Right atrium auricular region (tissue), 2 donors: ENCODE data around the gene CHAD. TPM values are rescaled to one million over a fixed set of nuclear protein-coding genes. Genes with fewer than 3 reads are reported as not detected.
"Not testable (repeated sequence)": the region's sequence is repeated elsewhere in the genome, so short reads cannot be mapped to it uniquely, and the experiment has no call there.

Experiments used
- DNase-seq: peaks from one replicate; pipeline ENCODE4 v3.0.0-alpha.2; 2019; ENCODE audit warnings: low spot score
- H3K27ac ChIP-seq, 2 donors: fragments of 200-600 bp; sonication (generic); 1 replicate in 1 of 2; 2 replicates in 1 of 2; pipeline ENCODE4 v1.5.1; 2016 to 2019
- H3K27me3 ChIP-seq, 2 donors: fragments of 200-600 bp; sonication (generic); one replicate each; pipeline versions ENCODE4 v1.5.1 to v1.6.0; 2017 to 2019
- H3K36me3 ChIP-seq: fragments of 200-600 bp; sonication (generic); one replicate; pipeline ENCODE4 v1.5.1; 2016
- H3K4me1 ChIP-seq, 2 donors: fragments of 200-600 bp; sonication (generic); one replicate each; pipeline versions ENCODE4 v1.5.1 to v1.6.0; 2017 to 2019
- H3K4me3 ChIP-seq, 2 donors: fragments of 200-600 bp; sonication (generic); 1 replicate in 1 of 2; 2 replicates in 1 of 2; pipeline ENCODE4 v1.5.1; 2017 to 2019; ENCODE audit warnings: mild to moderate bottlenecking in 1 of 2, moderate library complexity in 1 of 2
- H3K9me3 ChIP-seq, 2 donors: fragments of 200-600 bp; sonication (generic); one replicate each; pipeline ENCODE4 v1.5.1; 2019
- total RNA-seq, 2 donors: library from RNA; depleted of rRNA; stranded (reverse); fragments of >200 nt; gene quantifications; one replicate each; pipeline ENCODE4 v1.1.0, GENCODE V29; 2016
- TF ChIP-seq, protein P1 (sequence below), 2 donors: fragments of 200-600 bp; sonication (generic); IDR thresholded peaks; one replicate each; pipeline ENCODE4 v1.5.1; 2019; ENCODE audit warnings: antibody characterized with exemption in 2 of 2

The CHAD gene
- total RNA-seq, 2 donors from 2014 or later, result 0.70 TPM; not detected in 1

DNA sequence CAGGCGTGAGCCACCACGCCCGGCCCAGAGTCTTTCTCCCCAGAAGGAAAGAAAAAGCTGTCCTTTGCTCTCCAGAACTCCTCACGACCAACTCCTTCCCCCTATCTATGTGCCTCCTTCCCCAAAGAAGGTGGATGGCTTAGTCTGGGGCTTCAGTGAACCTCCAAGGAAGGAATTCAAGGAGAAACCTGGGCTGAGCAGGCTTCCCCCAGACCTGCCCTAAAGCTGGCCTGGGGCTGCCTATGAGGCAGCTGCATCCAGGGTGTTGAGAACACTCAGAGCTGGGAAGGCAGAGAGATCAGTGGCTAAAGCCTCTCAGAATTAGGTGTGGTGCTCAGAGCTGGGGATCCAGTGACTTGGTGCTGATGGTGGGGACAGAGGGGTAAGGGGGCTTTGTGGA is 38.9 kb downstream of the CHAD start:
- Histone ChIP-seq H3K27me3 (no peaks in the 10 kb centered on the region), H3K27ac (no peak overlapping the region), H3K4me3 (no peak overlapping the region), H3K4me1 (peaks cover 0 to 37% of the 10 kb centered on the region in 2 donors), H3K36me3 (no peaks in the 10 kb centered on the region), H3K9me3 (no peaks in the 10 kb centered on the region)
- no peak for DNase-seq
- TF ChIP-seq, protein P1, sequence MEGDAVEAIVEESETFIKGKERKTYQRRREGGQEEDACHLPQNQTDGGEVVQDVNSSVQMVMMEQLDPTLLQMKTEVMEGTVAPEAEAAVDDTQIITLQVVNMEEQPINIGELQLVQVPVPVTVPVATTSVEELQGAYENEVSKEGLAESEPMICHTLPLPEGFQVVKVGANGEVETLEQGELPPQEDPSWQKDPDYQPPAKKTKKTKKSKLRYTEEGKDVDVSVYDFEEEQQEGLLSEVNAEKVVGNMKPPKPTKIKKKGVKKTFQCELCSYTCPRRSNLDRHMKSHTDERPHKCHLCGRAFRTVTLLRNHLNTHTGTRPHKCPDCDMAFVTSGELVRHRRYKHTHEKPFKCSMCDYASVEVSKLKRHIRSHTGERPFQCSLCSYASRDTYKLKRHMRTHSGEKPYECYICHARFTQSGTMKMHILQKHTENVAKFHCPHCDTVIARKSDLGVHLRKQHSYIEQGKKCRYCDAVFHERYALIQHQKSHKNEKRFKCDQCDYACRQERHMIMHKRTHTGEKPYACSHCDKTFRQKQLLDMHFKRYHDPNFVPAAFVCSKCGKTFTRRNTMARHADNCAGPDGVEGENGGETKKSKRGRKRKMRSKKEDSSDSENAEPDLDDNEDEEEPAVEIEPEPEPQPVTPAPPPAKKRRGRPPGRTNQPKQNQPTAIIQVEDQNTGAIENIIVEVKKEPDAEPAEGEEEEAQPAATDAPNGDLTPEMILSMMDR (IDR thresholded peaks at IDR 0.05), result no peak

DNA sequence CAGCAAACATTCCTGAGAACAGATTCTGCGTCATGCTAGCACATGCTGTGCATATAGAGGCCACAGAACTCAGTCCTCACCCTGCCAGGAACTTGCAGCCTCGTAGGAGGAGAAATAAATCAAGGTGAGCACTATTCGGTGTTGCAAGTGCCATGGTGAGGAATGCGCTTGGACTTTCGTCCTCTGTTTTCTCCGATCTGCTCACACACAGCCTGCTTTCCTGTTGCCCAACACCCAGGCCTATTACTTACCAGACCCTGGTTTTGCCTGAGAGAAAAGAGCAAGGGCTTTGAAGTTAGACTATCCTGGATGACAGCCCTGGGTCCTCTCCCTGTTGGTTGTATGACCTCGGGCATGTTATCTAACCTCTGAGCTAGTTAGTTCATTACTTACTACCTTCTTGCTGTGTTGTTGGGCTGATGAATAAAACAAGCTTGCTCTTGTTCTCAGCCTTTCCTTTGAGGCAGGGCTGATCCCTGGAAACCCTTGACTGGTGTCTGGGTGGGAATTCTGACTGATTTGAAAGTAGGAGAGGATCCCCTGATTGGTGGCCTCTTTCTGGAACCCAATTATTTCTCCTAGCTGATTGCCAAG is 39.8 kb downstream of the CHAD start:
- H3K9me3 ChIP-seq, result no peaks in the 10 kb centered on the region
- peak overlapping the region in 1 of 2 donors; percentile 15 for H3K27ac ChIP-seq
- no peak for DNase-seq
- no peaks in the 10 kb centered on the region for H3K36me3 ChIP-seq
- TF ChIP-seq, protein P1 (IDR thresholded peaks at IDR 0.05), result no peak
- H3K4me1 ChIP-seq, result peaks cover 0 to 44% of the 10 kb centered on the region in 2 donors
- H3K27me3 ChIP-seq, result no peaks in the 10 kb centered on the region
- no peak overlapping the region for H3K4me3 ChIP-seq

DNA sequence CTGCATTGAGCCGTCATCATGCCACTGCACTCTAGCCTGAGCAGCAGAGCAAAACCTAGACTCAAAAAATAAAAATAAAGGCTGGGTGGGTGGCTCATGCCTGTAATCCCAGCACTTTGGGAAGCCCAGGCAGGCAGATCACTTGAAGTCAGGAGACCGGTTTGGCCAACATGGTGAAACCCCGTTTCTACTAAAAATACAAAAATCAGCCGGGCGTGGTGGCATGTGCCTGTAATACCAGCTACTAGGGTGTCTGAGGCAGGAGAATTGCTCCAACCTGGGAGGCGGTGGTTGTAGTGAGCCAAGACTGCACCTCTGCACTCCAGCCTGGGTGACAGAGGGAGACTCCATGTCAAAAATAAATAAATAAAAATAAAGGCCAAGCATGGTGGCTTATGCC is 40.6 kb downstream of the CHAD start:
- not testable (repeated sequence) for H3K9me3 ChIP-seq, H3K36me3 ChIP-seq, H3K4me3 ChIP-seq, H3K27me3 ChIP-seq, DNase-seq
- H3K4me1 ChIP-seq, result peaks cover 0 to 44% of the 10 kb centered on the region in 2 donors
- peak overlapping the region; percentile 86 to 92 for H3K27ac ChIP-seq

DNA sequence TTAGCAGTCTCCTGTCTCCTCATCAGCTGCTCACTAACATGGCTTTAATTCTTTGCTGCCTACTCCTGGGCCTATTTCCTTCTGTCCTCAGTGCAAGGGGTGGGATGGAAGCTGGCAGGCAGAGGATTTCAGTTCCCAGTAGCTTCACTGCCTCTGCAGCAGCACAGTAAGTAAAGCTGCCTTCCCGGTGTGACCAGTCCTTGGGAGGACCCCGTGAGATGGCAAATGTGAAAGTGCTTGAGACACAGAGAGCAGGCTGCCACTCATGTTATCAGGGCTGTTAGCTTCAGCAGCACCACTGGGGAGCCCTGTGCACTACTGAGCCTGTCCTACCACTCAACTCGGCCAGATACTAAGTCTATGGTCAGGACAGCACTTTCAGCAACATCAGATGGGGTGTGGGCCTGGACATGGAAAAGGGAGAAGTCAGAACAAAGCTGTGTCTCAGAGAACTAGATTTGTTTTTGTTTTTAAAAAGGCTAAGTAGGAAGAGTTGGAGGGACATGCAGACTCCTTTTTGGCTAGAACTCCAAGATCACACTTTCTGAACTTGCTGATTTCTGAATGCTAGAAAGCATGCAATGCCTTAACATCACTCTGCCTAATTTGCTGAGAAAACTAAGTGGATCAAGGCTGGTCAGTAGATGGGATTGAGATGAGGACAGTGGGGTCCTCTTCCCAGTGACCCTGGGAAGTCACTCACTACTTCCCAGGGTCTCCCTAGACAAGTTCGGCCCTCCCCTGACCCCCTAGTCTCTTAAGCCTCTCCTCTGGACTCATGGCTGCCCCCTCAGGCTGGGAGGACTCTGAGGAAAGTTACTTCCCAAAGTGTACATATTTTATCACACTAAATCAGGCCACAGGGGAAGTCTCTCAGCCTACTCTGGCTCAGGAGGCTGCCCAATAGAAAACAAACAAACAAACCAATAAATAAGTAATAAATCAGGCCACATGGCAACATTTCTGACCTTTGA is 41.6 kb downstream of the CHAD start:
- H3K4me1 ChIP-seq, result peaks cover 0 to 44% of the 10 kb centered on the region in 2 donors
- no peaks in the 10 kb centered on the region for H3K9me3 ChIP-seq
- peak overlapping the region; percentile 58 to 75 for H3K4me3 ChIP-seq
- TF ChIP-seq, protein P1 (IDR thresholded peaks at IDR 0.05), result no peak
- no peaks in the 10 kb centered on the region for H3K27me3 ChIP-seq
- H3K27ac ChIP-seq, result peak overlapping the region; percentile 86 to 92
- DNase-seq, result peak; percentile 61
- H3K36me3 ChIP-seq, result no peaks in the 10 kb centered on the region

DNA sequence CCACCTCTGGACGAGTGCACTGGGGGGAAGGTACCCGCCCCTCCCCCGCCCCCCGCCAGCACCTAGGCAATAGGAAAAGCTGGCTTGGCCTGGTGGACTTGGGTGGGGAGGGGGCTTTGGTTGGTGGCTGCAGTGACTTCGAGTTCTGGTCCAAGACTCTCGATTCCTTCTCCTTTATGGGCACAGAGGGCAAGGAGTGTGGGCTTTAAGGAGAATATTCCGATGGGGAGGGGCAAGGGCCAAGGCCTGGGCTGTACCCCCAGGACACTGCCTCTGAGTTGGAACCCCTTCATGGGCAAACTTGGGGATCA is 42.3 kb downstream of the CHAD start:
- no peaks in the 10 kb centered on the region for H3K36me3 ChIP-seq
- H3K27me3 ChIP-seq, result no peaks in the 10 kb centered on the region
- peaks cover 0 to 44% of the 10 kb centered on the region in 2 donors for H3K4me1 ChIP-seq
- H3K27ac ChIP-seq, result peak overlapping the region; percentile 86 to 92
- peak overlapping the region; percentile 58 to 75 for H3K4me3 ChIP-seq
- TF ChIP-seq, protein P1 (IDR thresholded peaks at IDR 0.05), result no peak
- H3K9me3 ChIP-seq, result no peaks in the 10 kb centered on the region
- DNase-seq, result no peak
